Naive thymus-derived CD8-positive, alpha-beta T cell (primary cell): ENCODE measurements around the gene MYNN. TPM values are rescaled to one million over a fixed set of nuclear protein-coding genes. Genes with fewer than 3 reads are reported as not detected.

Experiments used
- ATAC-seq, 2 donors: fragments of 150-1000 bp; cut with Tn5 transposase in 1 of 2; sonication (Bioruptor Pico), chemical (Tn5 transposase) in 1 of 2; 1 replicate in 1 of 2; 2 replicates in 1 of 2; pipeline ENCODE4 v1.10.0; 2021; ENCODE audit warnings: mild to moderate bottlenecking in 2 of 2, moderate library complexity in 2 of 2
- POLR2A ChIA-PET: fragments of 350-600 bp; sonication (Branson Sonifier 250); formaldehyde crosslinking; loops from one replicate; lab custom pipeline; 2021; ENCODE audit warnings: antibody characterized with exemption; lab: Charles Lee
- DNase-seq, 10 donors: peaks; one replicate each; pipeline versions ENCODE4 v3.0.0 to v3.0.0-alpha.2; 2020 to 2022
- H3K27ac Mint-ChIP-seq, 10 donors: one replicate each; pipeline ENCODE4 v1.8.0; 2020 to 2022; ENCODE audit warnings: mild to moderate bottlenecking in 10 of 10, mixed read lengths in 10 of 10, moderate library complexity in 4 of 10, inconsistent platforms in 1 of 10
- H3K27me3 Mint-ChIP-seq, 5 donors: one replicate each; pipeline ENCODE4 v1.8.0; 2021 to 2022; ENCODE audit warnings: mixed read lengths in 5 of 5
- H3K36me3 Mint-ChIP-seq, 3 donors: one replicate each; pipeline ENCODE4 v1.8.0; 2020 to 2022; ENCODE audit warnings: mixed read lengths in 3 of 3, mild to moderate bottlenecking in 2 of 3, inconsistent platforms in 1 of 3
- H3K4me1 Mint-ChIP-seq, 4 donors: one replicate each; pipeline ENCODE4 v1.8.0; 2021 to 2022; ENCODE audit warnings: mixed read lengths in 4 of 4
- H3K4me3 Mint-ChIP-seq, 10 donors: one replicate each; pipeline ENCODE4 v1.8.0; 2020 to 2022; ENCODE audit warnings: mild to moderate bottlenecking in 10 of 10, mixed read lengths in 10 of 10, moderate library complexity in 6 of 10, inconsistent platforms in 1 of 10
- H3K9me3 Mint-ChIP-seq, 9 donors: one replicate each; pipeline ENCODE4 v1.8.0; 2020 to 2022; ENCODE audit warnings: mixed read lengths in 9 of 9, mild to moderate bottlenecking in 3 of 9, inconsistent platforms in 1 of 9, moderate library complexity in 1 of 9
- polyA plus RNA-seq, 3 donors: library from polyadenylated mRNA; unstranded; fragments of 300-500 nt; fragmentation: Illumina TruSeq; gene quantifications; one replicate each; pipeline ENCODE4 v1.2.3, GENCODE V29; 2021
- total RNA-seq, 8 experiments: library from RNA in 2 of 8; stranded (reverse) in 2 of 8; gene quantifications; one replicate each; pipeline ENCODE4 v1.2.3 and lab custom pipeline; 2021 to 2026

Gene MYNN
- total and polyA plus RNA-seq, 5 experiments from 2014 or later, result 11.7 to 24.7 (median 15.7) TPM

GRCh38 chr3:169760479-169760878, 12.7 kb upstream of the MYNN start:
- ATAC-seq (no peak), DNase-seq (no peak)
- peaks cover 0 to 4% (median 0%) of the 10 kb centered on the region in 9 donors for H3K9me3 Mint-ChIP-seq
- POLR2A ChIA-PET, result interaction anchor here (5.1 kb wide), 1 partner anchor 13 kb away, joined by 105 read pairs; the partner anchor contains the start of gene MYNN
- H3K36me3 Mint-ChIP-seq, result no peaks in the 10 kb centered on the region
- H3K4me3 Mint-ChIP-seq, result no peak overlapping the region
- H3K4me1 Mint-ChIP-seq, result peaks cover 10 to 39% (median 35%) of the 10 kb centered on the region in 4 donors
- no peaks in the 10 kb centered on the region for H3K27me3 Mint-ChIP-seq
- peak overlapping the region in 1 of 10 donors; percentile 45 for H3K27ac Mint-ChIP-seq

DNA sequence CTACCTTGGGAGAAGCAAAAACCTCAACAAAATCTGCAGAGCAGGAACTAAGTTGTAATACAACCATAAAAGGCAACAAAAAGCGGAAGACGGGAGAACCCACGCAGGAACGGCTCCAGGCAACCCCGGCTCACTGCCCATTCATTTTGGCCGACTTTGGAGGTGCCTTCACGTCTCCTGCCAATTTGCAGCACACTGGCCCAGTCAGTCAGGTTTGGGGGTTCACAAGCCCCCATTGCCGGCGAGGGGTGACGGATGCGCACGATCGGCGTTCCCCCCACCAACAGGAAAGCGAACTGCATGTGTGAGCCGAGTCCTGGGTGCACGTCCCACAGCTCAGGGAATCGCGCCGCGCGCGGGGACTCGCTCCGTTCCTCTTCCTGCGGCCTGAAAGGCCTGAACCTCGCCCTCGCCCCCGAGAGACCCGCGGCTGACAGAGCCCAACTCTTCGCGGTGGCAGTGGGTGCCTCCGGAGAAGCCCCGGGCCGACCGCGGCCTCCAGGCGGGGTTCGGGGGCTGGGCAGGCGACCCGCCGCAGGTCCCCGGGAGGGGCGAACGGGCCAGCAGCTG, 8.8 kb upstream of the MYNN start:
- Mint-ChIP-seq H3K27ac (peak overlapping the region; percentile 95 to 100 (median 98)), H3K36me3 (no peaks in the 10 kb centered on the region), H3K9me3 (peaks cover 0 to 10% (median 2%) of the 10 kb centered on the region in 9 donors), H3K27me3 (no peaks in the 10 kb centered on the region), H3K4me3 (peak overlapping the region; percentile 87 to 98 (median 96)), H3K4me1 (peaks cover 8 to 29% (median 28%) of the 10 kb centered on the region in 4 donors)
- ATAC-seq (peak; percentile 53 to 54), DNase-seq (peak in 9 of 10 donors; percentile 43 to 81 (median 63))
- POLR2A ChIA-PET, result interaction anchor here (0.6 to 5.1 kb wide), 19 partner anchors 9 to 1144 kb away, joined by 3 to 105 read pairs (median 4); partner anchors contain the start of genes EIF5A2, GPR160, LRRC34 and LRRIQ4

GRCh38 chr3:169764882-169765612, 8.1 kb upstream of the MYNN start, which contains the start of gene TERC:
Gene TERC (minus strand): TSS chr3:169765060.
- POLR2A ChIA-PET, result interaction anchor here (0.6 to 5.1 kb wide), 15 partner anchors 8 to 1105 kb away, joined by 3 to 105 read pairs (median 6); partner anchors contain the start of genes LRRC34, LRRIQ4, MYNN and PHC3
- Mint-ChIP-seq H3K27ac (peak within 1 kb of the TSS; percentile 95 to 100 (median 98)), H3K27me3 (no peaks in the 10 kb centered on the region), H3K4me3 (peak within 1 kb of the TSS; percentile 87 to 98 (median 96)), H3K9me3 (peaks cover 0 to 10% (median 2%) of the 10 kb centered on the region in 9 donors), H3K4me1 (peaks cover 8 to 30% (median 29%) of the 10 kb centered on the region in 4 donors), H3K36me3 (no peaks in the 10 kb centered on the region)
- ATAC-seq (peak; percentile 87 to 90), DNase-seq (peak; percentile 83 to 98 (median 94))

DNA sequence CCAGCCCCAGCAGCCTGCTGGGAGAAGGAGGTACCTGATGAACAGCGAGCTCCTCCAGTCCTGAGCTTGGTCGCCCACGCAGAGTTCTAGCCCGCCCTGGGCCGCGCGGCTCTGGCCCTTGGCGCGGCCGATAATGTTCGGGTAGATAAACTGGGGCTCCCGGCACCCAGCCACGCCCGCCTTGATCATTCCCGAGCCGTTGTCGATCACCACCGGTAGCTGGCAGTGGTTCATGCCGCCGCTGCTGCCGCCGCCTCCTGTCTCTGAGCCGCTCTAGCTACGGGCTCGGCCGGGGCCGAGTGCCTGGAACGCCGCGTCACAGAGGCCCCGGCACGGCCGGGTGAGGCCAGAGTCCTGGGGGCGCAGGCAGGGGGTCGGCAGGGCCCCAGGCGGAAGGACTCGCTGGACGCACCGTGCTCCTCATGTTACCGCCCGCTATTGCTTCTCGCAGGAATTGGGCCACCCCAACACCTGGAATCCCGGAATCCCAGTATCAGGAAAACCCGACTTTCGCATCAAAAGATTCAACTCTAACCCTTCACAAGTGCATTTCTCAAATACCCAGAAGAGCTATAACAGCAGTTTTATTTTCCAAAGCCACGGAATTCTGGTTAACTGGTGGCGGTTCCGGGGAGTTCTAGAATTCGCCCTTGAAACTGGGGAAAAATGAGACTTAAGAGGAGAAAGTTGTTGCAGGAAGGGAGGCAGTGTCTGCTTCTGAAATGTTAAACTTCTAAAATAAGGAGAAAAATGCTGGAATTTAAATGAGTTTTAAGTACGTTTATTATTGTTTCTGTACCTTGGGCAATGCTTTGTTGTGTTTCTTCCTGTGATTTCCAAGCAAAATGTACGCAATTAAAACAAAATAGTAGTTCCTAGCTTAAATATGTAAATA, 3.7 kb upstream of the MYNN start, which contains the start of gene ACTRT3:
TSS of gene ACTRT3 (minus strand) at position 275 of the 895 bp plus-strand sequence. CDS start at position 234, 41 bp downstream.
- H3K36me3 Mint-ChIP-seq, result peaks cover 0 to 10% (median 6%) of the 10 kb centered on the region in 3 donors
- peaks cover 0 to 3% (median 0%) of the 10 kb centered on the region in 5 donors for H3K27me3 Mint-ChIP-seq
- peak within 1 kb of the TSS in 9 of 10 donors; percentile 79 to 91 (median 87) for H3K27ac Mint-ChIP-seq
- H3K4me3 Mint-ChIP-seq, result peak within 1 kb of the TSS; percentile 83 to 93 (median 90)
- peaks cover 12 to 42% (median 32%) of the 10 kb centered on the region in 4 donors for H3K4me1 Mint-ChIP-seq
- ATAC-seq (peak in 1 of 2 donors; percentile 5), DNase-seq (peak; percentile 41 to 71 (median 49))
- H3K9me3 Mint-ChIP-seq, result peaks cover 0 to 10% (median 3%) of the 10 kb centered on the region in 9 donors
- POLR2A ChIA-PET, result interaction anchor here (0.6 to 1.8 kb wide), 4 partner anchors 43 to 587 kb away, joined by 3 to 9 read pairs (median 4); partner anchors contain the start of genes LRRC34, LRRIQ4 and SEC62

- DNase-seq (peak; percentile 33 to 94 (median 76)), ATAC-seq (peak; percentile 4 to 9)
- Mint-ChIP-seq H3K4me3 (peak overlapping the region; percentile 91 to 99 (median 99)), H3K27me3 (peaks cover 0 to 3% (median 0%) of the 10 kb centered on the region in 5 donors), H3K36me3 (peaks cover 0 to 28% (median 10%) of the 10 kb centered on the region in 3 donors), H3K9me3 (peaks cover 0 to 3% (median 0%) of the 10 kb centered on the region in 9 donors), H3K4me1 (peaks cover 16 to 46% (median 42%) of the 10 kb centered on the region in 4 donors), H3K27ac (peak overlapping the region; percentile 97 to 100 (median 99))
- POLR2A ChIA-PET, result interaction anchor here (0.6 to 3.7 kb wide), 16 partner anchors 9 to 1098 kb away, joined by 3 to 105 read pairs (median 4); partner anchors contain the start of genes LRRC34, LRRIQ4, PRKCI and RPL22L1
Measured at GRCh38 chr3:169771497-169772304, 1.5 kb upstream of the MYNN start.

DNA sequence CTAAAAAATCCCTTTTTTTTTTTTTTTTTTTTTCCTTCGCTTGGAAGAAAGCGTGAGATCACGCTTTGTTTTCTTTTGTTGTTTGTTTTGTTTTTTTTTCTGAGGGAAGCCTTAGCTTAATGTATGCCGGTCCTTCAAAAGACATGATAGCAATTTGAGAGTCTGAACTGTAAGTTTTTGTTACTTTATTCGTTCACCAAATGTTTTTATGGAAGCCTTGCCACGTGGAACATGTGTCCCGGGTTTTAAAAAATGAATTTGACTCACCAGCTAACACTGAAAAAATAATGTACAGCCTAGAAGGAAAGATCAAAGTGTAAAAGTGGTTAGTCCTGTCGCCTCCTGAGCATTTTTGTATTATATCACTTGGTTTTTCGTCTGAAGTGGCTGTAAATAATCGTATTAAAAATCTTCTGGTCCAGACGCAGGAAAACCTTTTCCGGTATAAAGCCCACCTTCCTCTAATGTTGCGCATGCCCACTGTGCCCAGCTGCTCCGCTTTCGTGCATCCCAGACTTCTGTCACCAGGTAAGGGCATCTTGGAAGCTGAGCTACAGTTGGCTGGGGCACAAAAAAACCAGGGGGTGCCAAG, 795 bp upstream of the MYNN start:
- Mint-ChIP-seq H3K4me3 (peak overlapping the region; percentile 91 to 99 (median 99)), H3K36me3 (peaks cover 0 to 35% (median 11%) of the 10 kb centered on the region in 3 donors), H3K4me1 (peaks cover 21 to 53% (median 48%) of the 10 kb centered on the region in 4 donors), H3K27ac (peak overlapping the region; percentile 97 to 100 (median 99)), H3K27me3 (peaks cover 0 to 3% (median 0%) of the 10 kb centered on the region in 5 donors), H3K9me3 (peaks cover 0 to 3% (median 0%) of the 10 kb centered on the region in 9 donors)
- peak; percentile 31 to 34 for ATAC-seq
- DNase-seq, result peak in 3 of 10 donors; percentile 8 to 71 (median 63)
- POLR2A ChIA-PET, result interaction anchor here (0.6 to 3.7 kb wide), 24 partner anchors 10 to 1097 kb away, joined by 3 to 105 read pairs (median 4); partner anchors contain the start of genes GPR160, LRRC34, LRRIQ4 and PHC3

- Mint-ChIP-seq H3K9me3 (peaks cover 0 to 3% (median 0%) of the 10 kb centered on the region in 9 donors), H3K4me1 (peaks cover 24 to 61% (median 58%) of the 10 kb centered on the region in 4 donors), H3K27me3 (peaks cover 0 to 3% (median 0%) of the 10 kb centered on the region in 5 donors), H3K27ac (peak overlapping the region; percentile 97 to 100 (median 99)), H3K36me3 (peaks cover 0 to 52% (median 11%) of the 10 kb centered on the region in 3 donors), H3K4me3 (peak overlapping the region; percentile 91 to 99 (median 99))
- POLR2A ChIA-PET, result interaction anchor here (2.1 to 3.7 kb wide), 3 partner anchors 11 to 259 kb away, joined by 13 to 105 read pairs (median 36); partner anchors contain the start of genes SEC62 and TERC
- DNase-seq (no peak), ATAC-seq (no peak)
Measured at GRCh38 chr3:169774186-169774585, 990 bp downstream of the MYNN start.

DNA sequence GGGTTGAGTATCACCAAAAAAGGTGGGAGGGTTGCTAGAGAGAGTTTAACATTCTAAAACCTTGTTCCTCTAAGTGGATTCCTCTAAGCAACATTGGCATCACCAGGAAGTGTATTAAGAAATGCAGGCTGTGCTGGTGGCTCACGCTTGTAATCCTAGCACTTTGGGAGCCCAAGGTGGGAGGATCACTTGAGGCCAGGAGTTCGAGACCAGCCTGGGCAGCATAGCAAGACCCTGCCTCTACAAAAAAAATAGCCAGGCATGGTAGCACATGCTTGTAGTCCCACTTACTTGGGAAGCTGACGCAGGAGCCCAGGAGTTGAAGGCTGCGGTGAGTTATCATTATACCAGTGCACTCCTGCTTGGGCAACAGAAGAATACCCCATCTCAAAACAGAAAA, 4.6 kb downstream of the MYNN start:
- DNase-seq, result no peak
- no peak for ATAC-seq
- no peaks in the 10 kb centered on the region for H3K27me3 Mint-ChIP-seq
- H3K36me3 Mint-ChIP-seq, result peaks cover 8 to 85% (median 11%) of the 10 kb centered on the region in 3 donors
- no peak overlapping the region for H3K4me3 Mint-ChIP-seq
- POLR2A ChIA-PET, result interaction anchor here (1.1 kb wide), 1 partner anchor 13 kb away, joined by 4 read pairs; the partner anchor contains the start of gene TERC
- H3K4me1 Mint-ChIP-seq, result peaks cover 29 to 70% (median 65%) of the 10 kb centered on the region in 4 donors
- no peak overlapping the region for H3K27ac Mint-ChIP-seq
- H3K9me3 Mint-ChIP-seq, result no peaks in the 10 kb centered on the region

GRCh38 chr3:169780742-169781141, 7.5 kb downstream of the MYNN start:
- POLR2A ChIA-PET, result interaction anchor here (1.0 kb wide), 1 partner anchor 16 kb away, joined by 3 read pairs; the partner anchor contains the start of gene TERC
- Mint-ChIP-seq H3K4me1 (peaks cover 22 to 46% (median 44%) of the 10 kb centered on the region in 4 donors), H3K27ac (peak overlapping the region in 7 of 10 donors; percentile 2 to 79 (median 28)), H3K27me3 (no peaks in the 10 kb centered on the region), H3K36me3 (peaks cover 8 to 86% (median 11%) of the 10 kb centered on the region in 3 donors), H3K9me3 (no peaks in the 10 kb centered on the region), H3K4me3 (peak overlapping the region in 2 of 10 donors; percentile 15 to 36)
- DNase-seq (no peak), ATAC-seq (no peak)
